GM19397 (cell line): ENCODE measurements around the gene FAM167B.

Experiments used
- ATAC-seq: cut with Tn5 transposase; IDR thresholded peaks from one replicate; pipeline ENCODE4 v1.9.1; 2021; ENCODE audit warnings: mild to moderate bottlenecking, moderate library complexity; ENCODE audit not compliant: unreplicated experiment

Gene FAM167B

GRCh38 chr1:32246888-32247273 lies at the start of gene FAM167B:
FAM167B (plus strand) TSS chr1:32247222; CDS start chr1:32247422, 200 bp downstream.
- no peak for ATAC-seq

- ATAC-seq: no peak
These were observed 49.2 kb upstream of the FAM167B start for GRCh38 chr1:32197837-32198236.

- no peak for ATAC-seq
These were observed 48.6 kb upstream of the FAM167B start for GRCh38 chr1:32198237-32199042.

- no peak for ATAC-seq
These were observed 47.8 kb upstream of the FAM167B start for GRCh38 chr1:32199043-32199716.

GRCh38 chr1:32199717-32200072 lies 47.3 kb upstream of the FAM167B start:
- ATAC-seq: no peak

GRCh38 chr1:32200226-32201010 lies 46.6 kb upstream of the FAM167B start, which contains the start of gene CCDC28B:
CCDC28B (plus strand) TSS chr1:32200595; CDS start chr1:32201936, 1,341 bp downstream.
- ATAC-seq: no peak

- no peak for ATAC-seq
These were observed 45.8 kb upstream of the FAM167B start for GRCh38 chr1:32201011-32201855.

- ATAC-seq: no peak
These were observed 42.1 kb upstream of the FAM167B start for GRCh38 chr1:32204943-32205361.

- peak; percentile 46 for ATAC-seq
These were observed 41.3 kb upstream of the FAM167B start, which contains the start of gene IQCC for GRCh38 chr1:32205401-32206370. IQCC (plus strand) TSS chr1:32205671; CDS start chr1:32205682, 11 bp downstream.

GRCh38 chr1:32208469-32208868 lies 38.6 kb upstream of the FAM167B start:
- no peak for ATAC-seq

- no peak for ATAC-seq
These were observed 38.1 kb upstream of the FAM167B start, which contains the start of gene DCDC2B for GRCh38 chr1:32208891-32209328. DCDC2B (plus strand) TSS chr1:32209089; CDS start chr1:32209094, 5 bp downstream.

- ATAC-seq: no peak
These were observed 31.2 kb upstream of the FAM167B start for GRCh38 chr1:32215629-32216480.

GRCh38 chr1:32216566-32216965 lies 30.5 kb upstream of the FAM167B start:
- no peak for ATAC-seq

- no peak for ATAC-seq
These were observed 28.0 kb upstream of the FAM167B start for GRCh38 chr1:32219022-32219421.

- ATAC-seq: no peak
These were observed 26.1 kb upstream of the FAM167B start for GRCh38 chr1:32220746-32221580.

GRCh38 chr1:32221581-32221979 lies 25.4 kb upstream of the FAM167B start:
- no peak for ATAC-seq
